Nephron (organoid): ENCODE data around the gene CHMP2A.
"Not testable (repeated sequence)": the region's sequence is repeated elsewhere in the genome, so short reads cannot be mapped to it uniquely, and the experiment has no call there.

Experiments
- H3K27ac Mint-ChIP-seq, 3 experiments: 2 replicates each; pipeline ENCODE4 v1.8.0; 2020; ENCODE audit warnings: mixed read lengths in 3 of 3, mild to moderate bottlenecking in 2 of 3, moderate library complexity in 1 of 3
- H3K27me3 Mint-ChIP-seq: 2 replicates; pipeline ENCODE4 v1.8.0; 2021; ENCODE audit warnings: low read depth, mild to moderate bottlenecking, moderate library complexity, mixed read lengths
- H3K36me3 Mint-ChIP-seq: 2 replicates; pipeline ENCODE4 v1.8.0; 2020; ENCODE audit warnings: low read depth, mixed read lengths
- H3K4me1 Mint-ChIP-seq: 2 replicates; pipeline ENCODE4 v1.8.0; 2020; ENCODE audit warnings: mixed read lengths
- H3K4me3 Mint-ChIP-seq, 3 experiments: 2 replicates each; pipeline ENCODE4 v1.8.0; 2020; ENCODE audit warnings: mild to moderate bottlenecking in 3 of 3, mixed read lengths in 3 of 3, moderate library complexity in 2 of 3
- H3K9me3 Mint-ChIP-seq: 2 replicates; pipeline ENCODE4 v1.8.0; 2020; ENCODE audit warnings: mixed read lengths
- TF ChIP-seq, protein P1 (sequence below), 3 experiments: fragments of 200-600 bp; sonication (generic); IDR thresholded peaks; one replicate each; pipeline ENCODE4 v1.5.0; 2021; ENCODE audit warnings: antibody characterized with exemption in 3 of 3; ENCODE audit not compliant: unreplicated experiment in 3 of 3

The CHMP2A gene

GRCh38 chr19:58547323-58548312 lies 7.3 kb downstream of the CHMP2A start:
- TF ChIP-seq, protein P1, sequence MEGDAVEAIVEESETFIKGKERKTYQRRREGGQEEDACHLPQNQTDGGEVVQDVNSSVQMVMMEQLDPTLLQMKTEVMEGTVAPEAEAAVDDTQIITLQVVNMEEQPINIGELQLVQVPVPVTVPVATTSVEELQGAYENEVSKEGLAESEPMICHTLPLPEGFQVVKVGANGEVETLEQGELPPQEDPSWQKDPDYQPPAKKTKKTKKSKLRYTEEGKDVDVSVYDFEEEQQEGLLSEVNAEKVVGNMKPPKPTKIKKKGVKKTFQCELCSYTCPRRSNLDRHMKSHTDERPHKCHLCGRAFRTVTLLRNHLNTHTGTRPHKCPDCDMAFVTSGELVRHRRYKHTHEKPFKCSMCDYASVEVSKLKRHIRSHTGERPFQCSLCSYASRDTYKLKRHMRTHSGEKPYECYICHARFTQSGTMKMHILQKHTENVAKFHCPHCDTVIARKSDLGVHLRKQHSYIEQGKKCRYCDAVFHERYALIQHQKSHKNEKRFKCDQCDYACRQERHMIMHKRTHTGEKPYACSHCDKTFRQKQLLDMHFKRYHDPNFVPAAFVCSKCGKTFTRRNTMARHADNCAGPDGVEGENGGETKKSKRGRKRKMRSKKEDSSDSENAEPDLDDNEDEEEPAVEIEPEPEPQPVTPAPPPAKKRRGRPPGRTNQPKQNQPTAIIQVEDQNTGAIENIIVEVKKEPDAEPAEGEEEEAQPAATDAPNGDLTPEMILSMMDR (IDR thresholded peaks at IDR 0.05; ENCODE audit: unreplicated experiment in 3 of 3), result no peak
- H3K27me3 Mint-ChIP-seq, result peaks cover 9% of the 10 kb centered on the region
- peak overlapping the region in 2 of 3 experiments; percentile 44 to 54 for H3K27ac Mint-ChIP-seq
- H3K36me3 Mint-ChIP-seq, result peaks cover 53% of the 10 kb centered on the region
- H3K4me1 Mint-ChIP-seq, result peaks cover 27% of the 10 kb centered on the region
- peak overlapping the region; percentile 97 to 99 (median 97) for H3K4me3 Mint-ChIP-seq
- no peaks in the 10 kb centered on the region for H3K9me3 Mint-ChIP-seq

- Mint-ChIP-seq H3K9me3 (no peaks in the 10 kb centered on the region), H3K27me3 (peaks cover 10% of the 10 kb centered on the region), H3K4me3 (peak overlapping the region; percentile 97 to 99 (median 97)), H3K27ac (peak overlapping the region; percentile 70 to 93 (median 92)), H3K4me1 (peaks cover 27% of the 10 kb centered on the region), H3K36me3 (peaks cover 43% of the 10 kb centered on the region)
- TF ChIP-seq, protein P1 (IDR thresholded peaks at IDR 0.05; ENCODE audit: unreplicated experiment in 3 of 3), result no peak
These were observed 8.8 kb downstream of the CHMP2A start for GRCh38 chr19:58546019-58546530.

DNA sequence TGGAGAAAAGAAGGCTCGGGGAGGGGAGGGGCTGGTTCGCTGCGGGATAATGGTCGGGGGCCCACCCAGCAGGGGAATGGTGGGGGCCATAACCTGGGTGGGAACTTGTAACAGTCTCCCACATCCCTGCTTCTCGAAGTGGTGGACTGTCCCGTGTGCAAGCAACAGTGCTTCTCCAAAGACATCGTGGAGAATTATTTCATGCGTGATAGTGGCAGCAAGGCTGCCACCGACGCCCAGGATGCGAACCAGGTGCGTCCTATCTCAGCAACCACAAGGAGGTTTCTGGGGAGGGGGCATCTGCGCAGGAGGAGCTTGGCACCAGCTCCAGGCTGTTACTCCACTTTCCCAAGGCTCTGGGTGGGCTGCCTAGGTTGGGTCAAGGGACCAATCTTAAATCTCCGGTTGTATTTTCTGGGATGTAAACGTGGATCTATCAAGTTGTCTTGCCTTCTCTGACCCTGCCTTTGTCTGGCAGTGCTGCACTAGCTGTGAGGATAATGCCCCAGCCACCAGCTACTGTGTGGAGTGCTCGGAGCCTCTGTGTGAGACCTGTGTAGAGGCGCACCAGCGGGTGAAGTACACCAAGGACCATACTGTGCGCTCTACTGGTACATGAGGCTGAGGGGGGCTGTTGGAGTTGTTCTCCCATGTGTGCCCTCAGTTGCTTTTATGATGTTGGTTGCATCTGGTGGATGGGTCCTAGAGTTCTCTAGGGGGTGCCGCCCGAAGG lies 9.5 kb downstream of the CHMP2A start:
- Mint-ChIP-seq H3K27ac (peak overlapping the region; percentile 70 to 93 (median 92)), H3K36me3 (peaks cover 40% of the 10 kb centered on the region), H3K4me3 (peak overlapping the region; percentile 97 to 99 (median 97)), H3K9me3 (no peaks in the 10 kb centered on the region), H3K27me3 (peaks cover 11% of the 10 kb centered on the region), H3K4me1 (peaks cover 27% of the 10 kb centered on the region)
- TF ChIP-seq, protein P1 (IDR thresholded peaks at IDR 0.05; ENCODE audit: unreplicated experiment in 3 of 3), result no peak

DNA sequence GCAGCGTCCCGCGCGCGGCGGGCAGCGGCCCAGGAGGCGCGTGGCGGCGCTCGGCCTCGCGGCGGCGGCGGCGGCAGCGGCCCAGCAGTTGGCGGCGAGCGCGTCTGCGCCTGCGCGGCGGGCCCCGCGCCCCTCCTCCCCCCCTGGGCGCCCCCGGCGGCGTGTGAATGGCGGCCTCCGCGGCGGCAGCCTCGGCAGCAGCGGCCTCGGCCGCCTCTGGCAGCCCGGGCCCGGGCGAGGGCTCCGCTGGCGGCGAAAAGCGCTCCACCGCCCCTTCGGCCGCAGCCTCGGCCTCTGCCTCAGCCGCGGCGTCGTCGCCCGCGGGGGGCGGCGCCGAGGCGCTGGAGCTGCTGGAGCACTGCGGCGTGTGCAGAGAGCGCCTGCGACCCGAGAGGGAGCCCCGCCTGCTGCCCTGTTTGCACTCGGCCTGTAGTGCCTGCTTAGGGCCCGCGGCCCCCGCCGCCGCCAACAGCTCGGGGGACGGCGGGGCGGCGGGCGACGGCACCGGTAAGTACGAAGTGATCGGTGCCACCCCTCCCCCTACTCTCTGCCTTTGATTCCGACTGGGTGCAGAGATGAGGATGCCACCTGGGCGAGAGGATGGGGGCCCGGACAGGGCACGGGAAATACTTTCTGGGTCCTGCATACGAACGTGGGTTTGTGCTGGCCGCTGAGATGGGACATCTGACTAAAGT lies 10.2 kb downstream of the CHMP2A start:
- H3K27me3 Mint-ChIP-seq, result peaks cover 16% of the 10 kb centered on the region
- H3K4me1 Mint-ChIP-seq, result peaks cover 27% of the 10 kb centered on the region
- peaks cover 37% of the 10 kb centered on the region for H3K36me3 Mint-ChIP-seq
- H3K9me3 Mint-ChIP-seq, result no peaks in the 10 kb centered on the region
- peak overlapping the region; percentile 97 to 99 (median 97) for H3K4me3 Mint-ChIP-seq
- H3K27ac Mint-ChIP-seq, result peak overlapping the region; percentile 99 to 100 (median 99)
- TF ChIP-seq, protein P1 (IDR thresholded peaks at IDR 0.05; ENCODE audit: unreplicated experiment in 3 of 3), result no peak

DNA sequence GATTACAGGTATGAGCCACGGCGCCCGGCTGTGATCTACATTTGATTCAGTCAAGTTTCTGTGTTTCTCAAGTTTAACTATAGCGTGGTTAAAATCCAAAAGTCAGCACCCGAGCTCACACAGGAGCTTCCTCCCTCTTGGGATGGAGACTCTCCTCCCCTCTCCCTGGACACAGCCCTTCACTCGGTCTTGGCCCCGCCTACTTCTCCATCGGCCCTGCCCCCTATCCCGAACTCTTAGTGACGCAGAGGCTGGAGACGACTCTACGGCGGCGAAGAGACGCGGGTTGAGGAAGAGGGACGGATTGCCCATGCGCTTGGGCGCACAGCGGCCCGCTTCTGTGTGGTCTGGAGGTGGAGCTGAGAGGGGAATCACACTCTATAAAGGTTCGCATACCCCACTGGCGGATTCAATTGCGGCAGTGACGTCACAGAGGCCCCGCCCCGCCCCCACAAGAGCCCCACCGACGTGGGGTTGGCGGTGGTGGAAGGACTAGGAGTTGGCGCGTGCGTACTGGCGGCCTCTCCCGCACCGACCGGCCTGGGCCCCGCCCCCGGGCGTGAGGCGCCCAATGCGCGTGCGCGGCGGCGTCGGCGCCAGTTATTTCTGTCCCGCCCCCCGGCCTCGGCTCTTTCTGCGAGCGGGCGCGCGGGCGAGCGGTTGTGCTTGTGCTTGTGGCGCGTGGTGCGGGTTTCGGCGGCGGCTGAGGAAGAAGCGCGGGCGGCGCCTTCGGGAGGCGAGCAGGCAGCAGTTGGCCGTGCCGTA lies 10.9 kb downstream of the CHMP2A start, which contains the start of gene TRIM28:
Gene TRIM28, plus strand, starts transcription at position 239 of the 765 bp plus-strand sequence. CDS start 694 bp downstream, outside the sequence.
- Mint-ChIP-seq H3K4me3 (peak within 1 kb of the TSS; percentile 97 to 99 (median 97)), H3K9me3 (no peaks in the 10 kb centered on the region), H3K27me3 (peaks cover 21% of the 10 kb centered on the region), H3K36me3 (peaks cover 31% of the 10 kb centered on the region), H3K27ac (peak within 1 kb of the TSS; percentile 99 to 100 (median 99)), H3K4me1 (peaks cover 27% of the 10 kb centered on the region)
- TF ChIP-seq, protein P1 (IDR thresholded peaks at IDR 0.05; ENCODE audit: unreplicated experiment in 3 of 3), result no peak

GRCh38 chr19:58542641-58543372 lies 12.1 kb downstream of the CHMP2A start:
- Mint-ChIP-seq H3K36me3 (peaks cover 22% of the 10 kb centered on the region), H3K4me3 (peak overlapping the region in 1 of 3 experiments; percentile 15), H3K27me3 (peaks cover 25% of the 10 kb centered on the region), H3K4me1 (peaks cover 32% of the 10 kb centered on the region), H3K27ac (peak overlapping the region; percentile 60 to 100 (median 99))
- H3K9me3 Mint-ChIP-seq, result not testable (repeated sequence)

- not testable (repeated sequence) for H3K36me3 Mint-ChIP-seq, H3K9me3 Mint-ChIP-seq
- Mint-ChIP-seq H3K27ac (peak overlapping the region; percentile 95 to 96 (median 96)), H3K27me3 (peaks cover 25% of the 10 kb centered on the region), H3K4me3 (peak overlapping the region; percentile 38 to 67 (median 43)), H3K4me1 (peaks cover 11% of the 10 kb centered on the region)
These were observed 15.7 kb downstream of the CHMP2A start for GRCh38 chr19:58539169-58539559.
